ENCODE data around the gene PPP1R14D.

DNA sequence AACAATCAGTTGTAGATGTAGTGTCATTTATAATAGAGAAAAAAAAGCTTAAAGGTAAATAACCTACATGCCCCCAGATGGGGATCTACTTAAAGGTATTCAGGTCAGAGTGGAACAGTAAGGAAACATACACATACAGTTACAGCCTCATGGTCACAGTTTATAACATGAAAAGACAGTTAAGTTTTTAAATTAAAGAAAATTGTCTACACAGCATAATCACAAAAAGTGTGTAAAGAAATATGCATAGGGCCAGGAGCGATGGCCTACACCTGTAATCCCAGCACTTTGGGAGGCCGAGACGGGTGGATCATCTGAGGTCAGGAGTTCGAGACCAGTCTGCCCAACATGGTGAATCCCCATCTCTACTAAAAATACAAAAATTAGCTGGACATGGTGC is 38.7 kb upstream of the PPP1R14D start:
- TF ChIP-seq, protein P1, sequence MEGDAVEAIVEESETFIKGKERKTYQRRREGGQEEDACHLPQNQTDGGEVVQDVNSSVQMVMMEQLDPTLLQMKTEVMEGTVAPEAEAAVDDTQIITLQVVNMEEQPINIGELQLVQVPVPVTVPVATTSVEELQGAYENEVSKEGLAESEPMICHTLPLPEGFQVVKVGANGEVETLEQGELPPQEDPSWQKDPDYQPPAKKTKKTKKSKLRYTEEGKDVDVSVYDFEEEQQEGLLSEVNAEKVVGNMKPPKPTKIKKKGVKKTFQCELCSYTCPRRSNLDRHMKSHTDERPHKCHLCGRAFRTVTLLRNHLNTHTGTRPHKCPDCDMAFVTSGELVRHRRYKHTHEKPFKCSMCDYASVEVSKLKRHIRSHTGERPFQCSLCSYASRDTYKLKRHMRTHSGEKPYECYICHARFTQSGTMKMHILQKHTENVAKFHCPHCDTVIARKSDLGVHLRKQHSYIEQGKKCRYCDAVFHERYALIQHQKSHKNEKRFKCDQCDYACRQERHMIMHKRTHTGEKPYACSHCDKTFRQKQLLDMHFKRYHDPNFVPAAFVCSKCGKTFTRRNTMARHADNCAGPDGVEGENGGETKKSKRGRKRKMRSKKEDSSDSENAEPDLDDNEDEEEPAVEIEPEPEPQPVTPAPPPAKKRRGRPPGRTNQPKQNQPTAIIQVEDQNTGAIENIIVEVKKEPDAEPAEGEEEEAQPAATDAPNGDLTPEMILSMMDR (IDR thresholded peaks at IDR 0.05 in 8 of 11, conservative IDR thresholded peaks at IDR 0.05 in 3 of 11), result no peak
- TF ChIP-seq POLR2A (IDR thresholded peaks at IDR 0.05) (no peak), POLR2AphosphoS5 (IDR thresholded peaks at IDR 0.05) (no peak)

Measured in spleen (tissue), 7 donors.